Subcutaneous adipose tissue (tissue), 4 donors: ENCODE data around the gene PPP2R3C. TPM values are rescaled to one million over a fixed set of nuclear protein-coding genes. Genes with fewer than 3 reads are reported as not detected.

Experiments
- CTCF ChIP-seq: fragments of 450-650 bp; IDR thresholded peaks from one replicate; pipeline ENCODE4 v1.5.1; 2016; ENCODE audit warnings: low read depth, mild to moderate bottlenecking, control low read depth, antibody characterized with exemption, moderate library complexity
- total RNA-seq, 4 donors: library from RNA; depleted of rRNA; stranded (reverse); fragments of >200 nt; gene quantifications; one replicate each; pipeline ENCODE4 v1.1.0, GENCODE V29; 2016

Gene PPP2R3C
- total RNA-seq, 4 donors from 2014 or later = 26.9 to 50.2 (median 30.4) TPM

DNA sequence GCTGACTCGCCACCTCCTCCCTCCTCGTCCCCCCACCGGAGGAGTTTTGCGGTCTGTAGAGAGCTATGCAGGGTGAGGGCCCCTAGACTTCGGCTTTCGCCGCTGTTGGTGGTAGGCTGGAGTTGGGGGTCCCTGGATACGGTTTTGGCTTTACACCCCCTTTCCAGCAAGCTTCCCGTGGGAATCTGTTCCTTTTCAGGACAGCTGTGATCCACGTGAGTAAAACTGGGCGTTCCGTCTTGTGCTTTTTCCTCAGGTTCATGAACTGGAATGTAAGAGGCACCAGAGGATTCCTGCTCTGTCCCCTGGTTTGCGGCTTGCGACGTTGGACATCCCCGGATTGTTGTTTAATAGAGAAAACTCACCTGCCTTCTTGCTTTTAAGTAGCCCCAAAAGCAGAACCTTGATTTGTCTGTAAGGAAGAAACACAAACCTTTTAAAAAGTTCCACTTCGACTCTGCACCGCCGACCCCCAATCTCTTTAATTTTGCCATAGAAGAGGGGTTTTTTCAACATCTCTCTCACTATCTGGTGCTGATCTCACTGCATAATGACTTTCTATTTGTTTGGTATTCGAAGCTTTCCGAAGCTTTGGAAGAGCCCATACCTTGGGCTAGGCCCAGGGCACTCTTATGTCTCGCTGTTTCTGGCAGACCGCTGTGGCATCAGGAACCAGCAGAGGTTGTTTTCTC lies 1.1 kb upstream of the PPP2R3C start:
- no peak for TF ChIP-seq CTCF

GRCh38 chr14:35121026-35121886 lies 534 bp downstream of the PPP2R3C start:
- TF ChIP-seq CTCF = no peak

DNA sequence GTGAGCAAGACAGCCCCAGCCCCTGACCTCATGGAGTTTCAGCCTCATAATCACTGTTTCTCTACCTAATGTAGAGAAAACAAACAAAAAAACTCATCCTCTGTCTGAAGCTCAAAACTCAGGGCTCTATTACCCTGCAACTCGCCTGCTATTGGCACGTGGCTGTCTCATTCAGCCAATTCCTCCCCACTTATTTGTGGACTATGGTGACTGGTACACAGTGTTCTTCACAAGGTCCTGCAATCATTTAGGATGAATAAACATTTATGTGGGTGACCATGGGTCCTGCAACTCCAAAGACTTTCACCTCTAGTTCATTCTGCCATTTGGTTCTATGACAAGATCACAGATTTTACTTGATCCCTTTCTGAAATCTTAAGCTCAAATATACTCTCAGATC lies 4.7 kb downstream of the PPP2R3C start:
- TF ChIP-seq CTCF = no peak

GRCh38 chr14:35116242-35116641 lies 5.5 kb downstream of the PPP2R3C start:
- TF ChIP-seq CTCF = no peak

- TF ChIP-seq CTCF = no peak
Measured at GRCh38 chr14:35114036-35114435, 7.8 kb downstream of the PPP2R3C start.

DNA sequence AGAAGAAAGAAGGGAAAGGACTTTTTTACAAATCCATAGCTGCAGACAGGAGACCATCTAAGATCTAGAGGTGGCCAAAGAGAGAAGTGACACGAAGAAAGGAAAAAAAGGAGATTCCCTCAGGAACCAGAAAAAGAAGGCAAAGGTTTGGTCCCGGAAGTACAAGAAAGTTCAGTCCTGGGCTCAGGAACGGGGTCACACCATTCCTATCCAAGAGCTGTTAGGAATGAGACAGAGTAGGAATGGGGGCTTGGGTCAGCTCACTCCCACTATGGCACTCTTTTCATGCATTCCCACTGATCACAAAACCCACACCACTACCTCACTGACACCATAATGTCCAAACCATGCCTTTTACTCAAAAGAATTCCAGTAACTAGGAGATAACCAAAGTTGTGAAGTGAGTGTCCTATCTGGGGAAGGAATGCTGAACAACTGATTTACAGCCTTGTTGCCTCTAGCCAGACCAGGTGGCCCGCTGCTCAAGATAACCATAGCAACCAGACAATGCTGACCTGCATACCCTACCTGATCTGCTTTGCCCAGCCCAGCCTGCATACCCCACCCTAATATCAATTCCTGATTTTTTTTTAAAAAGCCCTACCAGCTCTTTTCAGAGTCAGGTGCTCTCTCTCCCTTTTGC lies 8.4 kb downstream of the PPP2R3C start:
- no peak for TF ChIP-seq CTCF

DNA sequence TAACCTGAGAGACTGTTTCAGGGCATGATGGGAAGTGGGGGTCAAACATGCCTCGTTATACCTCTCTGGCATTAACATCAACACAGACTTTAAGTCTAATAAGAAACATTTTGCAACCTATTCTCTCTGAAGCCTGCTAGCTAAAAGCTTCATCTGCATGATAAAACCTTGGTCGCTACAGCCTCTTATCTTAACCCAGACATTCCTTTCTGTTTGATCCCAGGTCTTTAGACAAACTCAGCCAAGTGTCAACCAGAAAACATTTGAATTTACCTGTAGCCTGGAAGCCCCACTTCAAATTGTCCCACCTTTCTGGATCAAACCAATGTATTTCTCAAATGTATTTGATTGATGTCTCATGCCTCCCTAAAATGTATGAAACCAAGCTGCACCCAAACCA lies 9.1 kb downstream of the PPP2R3C start:
- TF ChIP-seq CTCF = no peak
